Measurements from ENCODE around the gene ME2.

DNA sequence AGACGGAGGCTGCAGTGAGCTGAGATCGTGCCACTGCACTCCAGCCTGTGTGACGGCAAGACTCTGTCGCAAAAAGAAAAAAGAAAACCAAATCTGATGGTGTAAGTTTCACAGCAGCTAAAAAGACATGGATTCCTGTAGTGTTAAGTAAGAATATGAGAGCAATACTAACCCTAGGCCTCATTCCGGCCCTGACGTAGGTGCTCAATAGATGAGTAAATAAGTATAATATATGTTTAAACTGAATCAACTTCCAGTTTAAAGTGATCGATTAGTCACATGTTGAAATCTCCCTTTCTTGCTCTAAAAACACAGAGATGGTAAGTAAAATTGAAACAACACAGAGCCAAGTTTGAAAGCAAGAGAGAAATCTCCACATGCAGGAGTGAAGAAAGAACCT, 8.0 kb downstream of the ME2 start:
- TF ChIP-seq, protein P1, sequence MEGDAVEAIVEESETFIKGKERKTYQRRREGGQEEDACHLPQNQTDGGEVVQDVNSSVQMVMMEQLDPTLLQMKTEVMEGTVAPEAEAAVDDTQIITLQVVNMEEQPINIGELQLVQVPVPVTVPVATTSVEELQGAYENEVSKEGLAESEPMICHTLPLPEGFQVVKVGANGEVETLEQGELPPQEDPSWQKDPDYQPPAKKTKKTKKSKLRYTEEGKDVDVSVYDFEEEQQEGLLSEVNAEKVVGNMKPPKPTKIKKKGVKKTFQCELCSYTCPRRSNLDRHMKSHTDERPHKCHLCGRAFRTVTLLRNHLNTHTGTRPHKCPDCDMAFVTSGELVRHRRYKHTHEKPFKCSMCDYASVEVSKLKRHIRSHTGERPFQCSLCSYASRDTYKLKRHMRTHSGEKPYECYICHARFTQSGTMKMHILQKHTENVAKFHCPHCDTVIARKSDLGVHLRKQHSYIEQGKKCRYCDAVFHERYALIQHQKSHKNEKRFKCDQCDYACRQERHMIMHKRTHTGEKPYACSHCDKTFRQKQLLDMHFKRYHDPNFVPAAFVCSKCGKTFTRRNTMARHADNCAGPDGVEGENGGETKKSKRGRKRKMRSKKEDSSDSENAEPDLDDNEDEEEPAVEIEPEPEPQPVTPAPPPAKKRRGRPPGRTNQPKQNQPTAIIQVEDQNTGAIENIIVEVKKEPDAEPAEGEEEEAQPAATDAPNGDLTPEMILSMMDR (IDR thresholded peaks at IDR 0.05), result no peak
- no peak for TF ChIP-seq POLR2AphosphoS5 (IDR thresholded peaks at IDR 0.05)
- no peak for TF ChIP-seq POLR2A (IDR thresholded peaks at IDR 0.05)

Measured in stomach (tissue), 4 donors.